GM08714 (cell line): ENCODE data around the gene DYNLT2B.
"Not testable (repeated sequence)": the region's sequence is repeated elsewhere in the genome, so short reads cannot be mapped to it uniquely, and the experiment has no call there.

Experiments used
- H3K4me3 ChIP-seq: fragments of 200-500 bp; sonication (Bioruptor generic); 2 replicates; pipeline ENCODE4 v1.5.1; 2014; ENCODE audit warnings: mild to moderate bottlenecking, low read length, inconsistent platforms
- ZNF274 ChIP-seq: IDR thresholded peaks from 2 replicates; pipeline ENCODE4 v1.6.1; 2012; ENCODE audit warnings: mild to moderate bottlenecking, low read depth, low read length

Gene DYNLT2B

DNA sequence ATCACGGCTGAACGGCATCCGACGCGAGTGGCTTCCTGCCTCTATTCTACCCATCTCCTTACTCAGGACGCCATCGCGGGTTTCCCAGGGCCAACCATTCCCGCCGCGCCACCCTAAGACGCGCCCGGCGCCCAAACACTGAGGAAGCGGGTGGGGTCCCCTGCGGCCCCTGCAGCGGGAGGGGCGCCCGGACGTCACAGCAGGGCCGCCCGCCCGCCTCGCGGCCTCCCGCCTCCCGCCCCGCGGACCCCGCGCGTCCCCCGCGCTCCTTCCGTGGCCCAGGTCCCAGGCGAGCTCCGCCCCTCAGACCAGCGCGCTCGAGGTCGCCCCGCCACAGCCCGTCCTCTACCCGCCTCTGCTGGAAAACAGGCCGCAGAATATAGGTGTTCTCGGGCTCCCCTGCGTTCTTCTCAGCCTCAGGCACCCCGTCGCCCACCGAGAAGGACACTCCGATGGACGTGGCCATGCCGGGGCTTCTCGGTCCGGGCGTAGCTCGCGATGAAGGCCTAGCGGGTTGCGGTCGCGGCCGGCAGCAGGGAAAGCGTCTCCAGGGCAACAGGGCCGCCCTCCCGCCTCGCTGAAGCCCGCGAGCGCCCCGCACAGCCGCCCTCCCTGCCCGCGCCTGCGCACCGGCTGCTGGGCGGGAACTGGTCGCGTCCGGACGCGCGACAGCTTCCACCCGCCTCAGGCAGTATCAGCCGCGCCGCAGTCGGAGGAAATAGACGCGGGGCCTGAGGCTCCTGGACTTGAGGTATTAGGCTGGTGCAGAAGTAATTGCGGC is at the start of gene DYNLT2B:
TSS of gene DYNLT2B (minus strand) at position 554 of the 781 bp plus-strand sequence. CDS start at position 466, 88 bp downstream.
- no peak for TF ChIP-seq ZNF274
- peak within 1 kb of the TSS; percentile 90 for H3K4me3 ChIP-seq

DNA sequence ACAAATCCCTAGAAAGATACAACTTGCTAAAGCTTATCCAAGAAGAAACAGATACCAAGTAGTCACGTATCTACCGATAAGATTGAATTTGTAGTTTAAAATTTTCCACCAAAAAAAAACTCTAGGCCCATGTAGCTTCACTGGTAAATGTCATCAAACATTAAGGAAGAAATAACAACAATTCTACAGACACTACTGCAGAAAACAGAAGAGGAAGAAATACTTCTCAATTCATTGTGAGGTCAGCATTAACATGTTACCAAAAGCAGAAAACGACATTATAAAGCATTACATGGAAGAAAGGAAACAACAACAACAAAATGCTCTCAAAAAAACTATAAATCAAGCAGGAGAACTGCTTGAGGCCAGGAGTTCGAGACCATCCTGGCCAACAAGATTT is 47.7 kb upstream of the DYNLT2B start:
- no peak for TF ChIP-seq ZNF274
- H3K4me3 ChIP-seq: no peak overlapping the region

DNA sequence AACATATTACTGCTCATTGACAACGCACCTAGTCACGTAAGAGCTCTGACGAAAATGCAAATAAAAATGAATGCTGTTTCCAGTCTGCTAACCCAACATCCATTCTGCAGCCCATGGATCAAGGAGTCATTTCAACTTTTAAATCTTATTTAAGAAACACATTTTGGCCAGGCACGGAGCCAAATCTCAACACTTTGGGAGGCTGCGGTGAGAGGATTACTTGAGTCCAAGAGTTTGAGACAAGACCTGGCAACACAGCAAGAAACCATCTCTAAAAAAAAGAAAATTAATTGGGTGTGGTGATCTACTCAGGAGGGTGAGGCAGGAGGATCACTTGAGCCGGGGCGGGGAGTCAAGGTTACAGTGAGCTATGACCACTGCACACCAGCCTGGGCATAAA is 42.5 kb upstream of the DYNLT2B start:
- TF ChIP-seq ZNF274: no peak

DNA sequence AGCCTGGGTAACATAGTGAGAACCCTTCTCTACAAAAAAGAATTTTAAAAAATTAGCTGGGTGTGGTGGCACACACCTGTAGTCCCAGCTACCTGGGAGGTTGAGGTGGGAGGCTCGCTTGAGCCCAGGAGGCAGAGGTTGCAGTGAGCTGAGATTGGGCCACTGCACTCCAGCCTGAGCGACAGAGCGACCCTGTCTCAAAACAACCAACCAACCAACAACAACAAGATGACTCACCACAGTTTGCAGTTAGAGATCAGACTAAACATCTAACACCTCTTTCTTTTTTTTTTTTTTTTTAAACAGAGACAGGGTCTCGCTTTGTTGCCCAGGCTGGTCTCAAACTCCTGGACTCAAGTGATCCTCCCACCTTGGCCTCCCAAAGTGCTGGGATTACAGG is 40.5 kb upstream of the DYNLT2B start:
- H3K4me3 ChIP-seq: not testable (repeated sequence)

More for the DNA sequence above, 42.5 kb upstream of the DYNLT2B start:
- no peak overlapping the region for H3K4me3 ChIP-seq

DNA sequence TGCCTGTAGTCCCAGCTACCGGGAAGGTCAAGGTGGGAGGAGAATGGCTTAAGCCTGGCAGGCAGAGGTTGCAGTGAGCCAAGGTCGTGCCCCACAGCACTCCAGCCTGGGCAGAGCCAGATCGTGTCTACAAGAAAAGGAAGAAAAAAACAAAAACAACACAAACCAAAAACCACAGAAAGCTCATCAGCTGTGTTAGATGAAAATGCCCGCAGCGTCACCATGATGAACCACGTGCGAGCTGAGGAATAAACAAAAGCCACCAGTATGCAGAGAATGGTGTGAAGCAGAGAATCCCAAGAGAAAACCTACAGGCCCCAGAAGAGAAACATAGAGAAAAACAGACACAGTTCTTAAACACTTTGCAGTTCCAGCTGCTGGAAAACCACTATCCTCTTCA is 39.9 kb upstream of the DYNLT2B start:
- H3K4me3 ChIP-seq: no peak overlapping the region
- no peak for TF ChIP-seq ZNF274

DNA sequence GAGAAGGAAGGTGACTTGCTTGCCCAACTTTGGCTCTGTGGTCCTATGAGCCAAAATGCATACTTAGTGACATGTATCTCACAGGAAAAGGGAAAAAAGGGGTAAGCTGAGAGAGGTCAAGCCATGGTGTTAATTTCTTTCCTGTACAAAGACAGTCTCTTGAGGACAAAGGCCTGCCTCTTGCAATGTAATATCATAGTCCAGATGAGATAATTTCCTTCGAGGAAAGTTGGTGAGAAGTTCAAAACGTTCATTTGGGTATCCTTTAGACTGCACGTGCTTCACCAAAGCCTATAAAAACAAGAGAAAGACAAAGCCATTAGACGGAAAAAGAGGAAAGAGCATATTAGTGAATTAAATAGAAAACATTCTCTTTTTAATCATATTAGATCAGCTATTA is 38.5 kb upstream of the DYNLT2B start:
- TF ChIP-seq ZNF274: no peak
- H3K4me3 ChIP-seq: no peak overlapping the region

DNA sequence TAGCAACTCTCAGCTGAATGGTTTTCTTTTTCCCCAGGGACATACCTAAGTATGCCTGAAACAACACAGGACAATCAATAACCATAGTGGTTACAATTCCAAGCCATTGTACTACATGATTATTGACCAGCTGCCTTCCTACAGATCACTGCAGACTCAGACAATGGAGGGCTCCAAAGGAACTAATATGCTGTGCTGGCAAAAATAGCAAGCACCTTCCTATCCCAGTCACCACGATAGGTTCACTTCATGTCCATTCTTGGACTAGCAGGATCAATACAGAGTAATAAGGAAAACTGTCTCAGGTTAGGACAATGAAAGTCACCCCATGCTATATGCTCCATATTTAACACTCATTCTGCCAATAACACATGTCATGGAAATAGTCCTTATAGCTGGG is 37.6 kb upstream of the DYNLT2B start:
- H3K4me3 ChIP-seq: no peak overlapping the region
- no peak for TF ChIP-seq ZNF274

DNA sequence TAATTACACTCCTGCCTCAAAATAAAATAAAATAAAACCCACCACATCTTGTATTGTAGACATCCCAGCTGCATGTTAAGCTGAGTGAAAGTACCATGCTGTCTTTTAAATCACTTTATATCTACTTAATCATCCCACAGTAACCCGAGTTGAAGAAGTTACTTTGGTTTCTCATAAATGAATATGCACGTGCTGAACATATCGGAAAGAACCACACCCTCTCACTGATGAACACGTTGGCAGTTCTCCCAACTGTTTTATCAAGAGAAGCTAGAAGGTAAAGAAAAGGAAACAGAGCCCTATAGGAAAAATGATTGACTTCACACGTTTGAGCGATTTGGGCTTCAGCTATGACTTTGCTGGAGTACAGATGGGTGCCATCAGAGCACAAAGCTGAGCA is 36.1 kb upstream of the DYNLT2B start:
- no peak overlapping the region for H3K4me3 ChIP-seq
- no peak for TF ChIP-seq ZNF274

DNA sequence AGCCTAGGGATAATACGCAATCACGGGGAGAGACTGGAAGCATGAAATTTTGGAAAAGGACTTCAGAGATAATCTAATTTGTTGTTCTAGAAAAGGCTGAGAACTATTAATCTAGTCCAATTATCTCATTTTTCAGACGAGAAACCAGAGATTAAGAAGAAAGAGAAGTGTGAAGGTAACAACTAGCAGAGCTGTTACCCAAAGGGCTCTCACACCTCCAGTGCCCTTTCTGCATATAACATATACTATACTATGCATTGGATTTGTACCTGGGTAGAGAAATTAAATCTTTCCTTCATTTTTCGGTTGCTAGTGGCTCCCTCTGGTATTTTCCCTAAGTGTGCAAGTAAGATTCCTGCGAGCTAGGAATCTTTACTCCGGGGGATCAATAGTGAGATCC is 33.5 kb upstream of the DYNLT2B start:
- no peak for TF ChIP-seq ZNF274

DNA sequence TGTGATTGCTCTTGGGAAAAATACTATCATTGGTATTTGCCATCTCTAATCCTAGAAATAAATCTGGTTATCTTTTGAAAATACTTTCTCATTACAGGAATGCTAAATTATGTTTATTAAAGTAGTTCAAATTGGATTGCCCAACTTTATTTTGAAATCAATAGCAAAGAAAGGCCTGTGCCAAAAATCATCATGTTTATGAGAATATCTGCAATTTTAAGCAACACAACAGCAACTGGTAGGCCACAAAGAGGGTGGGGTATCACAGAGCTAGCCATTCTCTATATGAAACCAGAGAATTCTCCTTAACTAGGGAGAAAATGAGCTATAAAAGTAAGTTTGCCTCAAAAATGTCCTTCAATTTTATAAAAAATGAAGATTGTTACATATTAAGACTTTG is 32.0 kb upstream of the DYNLT2B start:
- H3K4me3 ChIP-seq: no peak overlapping the region
- TF ChIP-seq ZNF274: no peak

More for the DNA sequence above, 33.5 kb upstream of the DYNLT2B start:
- no peak overlapping the region for H3K4me3 ChIP-seq

DNA sequence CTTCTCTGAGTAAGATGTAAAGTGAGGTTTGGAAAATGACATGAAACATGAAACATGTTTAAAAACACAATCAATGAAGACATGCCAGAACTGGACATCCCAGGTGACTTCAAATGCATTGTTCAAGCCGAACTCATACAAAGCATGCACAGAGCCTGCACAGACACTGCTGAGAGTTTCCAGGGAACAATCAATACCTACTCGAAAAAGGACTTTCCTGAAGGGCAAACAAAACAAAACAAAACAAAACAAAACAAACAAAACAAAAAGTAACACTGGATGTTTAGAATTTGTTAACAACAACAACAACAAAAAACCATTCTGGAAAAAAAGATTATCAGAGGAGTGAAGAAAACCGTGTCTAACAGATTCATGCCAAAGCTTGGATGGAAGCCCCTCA is 30.7 kb upstream of the DYNLT2B start:
- TF ChIP-seq ZNF274: no peak
- H3K4me3 ChIP-seq: no peak overlapping the region

DNA sequence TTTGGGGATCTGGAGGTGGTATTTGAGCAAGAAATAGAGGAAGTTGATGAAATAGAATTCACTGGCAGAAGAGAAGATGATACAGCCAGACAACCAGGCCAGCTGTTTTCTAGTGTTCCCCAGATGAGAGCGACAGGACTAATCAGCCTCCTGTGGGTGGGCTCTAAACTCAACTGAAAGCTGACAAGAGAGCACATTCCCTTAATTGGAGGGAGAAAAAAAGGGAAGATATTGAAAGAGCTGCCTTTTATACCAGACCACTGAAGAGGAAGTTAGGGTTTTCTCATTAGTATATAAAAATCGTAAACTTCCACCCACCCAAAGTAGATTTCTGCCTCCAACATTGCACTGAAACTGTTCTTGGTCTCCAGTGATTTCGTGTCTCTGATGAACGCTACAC is 26.6 kb upstream of the DYNLT2B start:
- no peak overlapping the region for H3K4me3 ChIP-seq
- TF ChIP-seq ZNF274: no peak

DNA sequence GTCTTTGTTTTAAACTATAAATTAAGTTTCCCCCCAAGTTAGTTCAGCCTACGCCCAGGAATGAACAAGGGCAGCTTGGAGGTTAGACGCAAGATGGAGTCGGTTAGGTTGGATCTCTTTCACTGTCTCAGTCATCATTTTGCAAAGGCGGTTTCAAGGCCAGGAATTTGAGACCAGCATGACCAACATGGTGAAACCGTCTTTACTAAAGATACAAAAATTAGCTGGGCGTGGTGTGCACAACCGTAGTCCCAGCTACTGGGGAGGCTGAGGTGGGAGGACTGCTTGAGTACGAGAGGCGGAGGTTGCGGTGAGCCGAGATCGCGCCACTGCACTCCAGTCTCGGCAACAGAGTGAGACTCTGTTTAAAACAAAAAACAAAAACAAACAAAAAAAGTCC is 25.9 kb upstream of the DYNLT2B start:
- H3K4me3 ChIP-seq: not testable (repeated sequence)

DNA sequence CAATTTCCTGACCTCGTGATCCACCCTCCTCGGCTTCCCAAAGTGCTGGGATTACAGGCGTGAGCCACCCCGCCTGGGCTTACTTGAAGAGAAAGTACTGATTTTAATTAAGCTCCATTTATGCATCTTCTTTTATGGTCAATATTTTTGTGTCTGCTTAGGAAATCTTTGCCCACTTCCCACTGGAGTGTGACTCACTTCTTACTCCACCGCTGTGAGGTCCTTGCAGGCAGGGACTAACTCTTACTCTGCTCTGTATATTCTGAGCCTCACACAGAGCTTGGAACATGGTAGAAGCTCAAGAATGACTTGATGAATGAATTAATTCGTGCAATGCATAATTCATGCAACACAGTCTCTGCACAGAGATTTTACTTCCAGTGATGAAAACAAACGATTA is 23.1 kb upstream of the DYNLT2B start:
- no peak for TF ChIP-seq ZNF274
- no peak overlapping the region for H3K4me3 ChIP-seq

DNA sequence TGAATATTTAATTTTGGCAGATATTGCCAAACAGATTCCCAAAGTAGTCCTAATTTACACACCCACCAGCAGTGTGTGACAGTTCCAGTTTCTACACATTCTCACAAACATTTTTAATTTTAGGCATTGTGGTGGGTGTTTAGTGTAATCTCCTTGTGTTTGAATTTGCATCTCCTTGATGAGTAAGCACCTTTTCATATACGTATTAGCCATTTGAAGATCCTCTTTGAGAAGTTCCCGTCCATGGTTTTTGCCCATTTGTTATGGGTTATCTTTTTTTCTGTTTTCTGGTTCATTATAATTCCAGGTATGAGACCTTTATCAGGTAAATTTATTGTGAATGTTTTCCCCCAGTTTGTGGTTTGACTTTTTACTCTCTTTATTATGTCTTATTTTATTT is 22.4 kb upstream of the DYNLT2B start:
- H3K4me3 ChIP-seq: no peak overlapping the region
- no peak for TF ChIP-seq ZNF274
